HL-60 (cell line): ENCODE data around the gene HEPN1.

ENCODE experiments used
- CTCF ChIP-seq: IDR thresholded peaks from one replicate; pipeline ENCODE4 v1.5.1; 2011; ENCODE audit warnings: low read length, control low read depth, inconsistent platforms; ENCODE audit not compliant: insufficient read depth
- POLR2AphosphoS5 ChIP-seq: IDR thresholded peaks from 2 replicates; pipeline ENCODE4 v1.6.1; 2012; ENCODE audit warnings: low read depth
- SPI1 ChIP-seq: IDR thresholded peaks from 2 replicates; pipeline ENCODE4 v1.6.1; 2012; ENCODE audit warnings: low read depth, mild to moderate bottlenecking, borderline replicate concordance

GRCh38 chr11:124938970-124939369 is 19.9 kb downstream of the HEPN1 start:
- TF ChIP-seq CTCF (no peak), POLR2AphosphoS5 (no peak), SPI1 (no peak)
